ENCODE data around the gene NUAK1. TPM values are rescaled to one million over a fixed set of nuclear protein-coding genes. Genes with fewer than 3 reads are reported as not detected.

NUAK1 gene
- total and polyA plus RNA-seq, 2 donors: 7.0 to 18.7 TPM

- no peak overlapping the region for H3K27ac ChIP-seq (ENCODE audit: low read depth)
- no peak overlapping the region for H3K4me3 ChIP-seq (ENCODE audit: low read depth, low read length)
- no peak for DNase-seq (ENCODE audit: extremely low spot score)
- no peaks in the 10 kb centered on the region for H3K36me3 ChIP-seq (ENCODE audit: insufficient read depth)
- WGBS: 97% methylated on average over 2 of the region's 2 CpGs
- no peaks in the 10 kb centered on the region for H3K4me1 ChIP-seq (ENCODE audit: insufficient read depth)
Measured at GRCh38 chr12:106039646-106040404, 98.9 kb downstream of the NUAK1 start.

GRCh38 chr12:106039242-106039641 lies 99.5 kb downstream of the NUAK1 start:
- Histone ChIP-seq H3K27ac (ENCODE audit: low read depth) (no peak overlapping the region), H3K4me1 (ENCODE audit: insufficient read depth) (no peaks in the 10 kb centered on the region), H3K4me3 (ENCODE audit: low read depth, low read length) (no peak overlapping the region), H3K36me3 (ENCODE audit: insufficient read depth) (no peaks in the 10 kb centered on the region)
- 98% methylated on average over 6 of the region's 6 CpGs for WGBS
- DNase-seq (ENCODE audit: extremely low spot score): no peak

GRCh38 chr12:106037524-106038298 lies 101.0 kb downstream of the NUAK1 start:
- Histone ChIP-seq H3K36me3 (ENCODE audit: insufficient read depth) (no peaks in the 10 kb centered on the region), H3K4me1 (ENCODE audit: insufficient read depth) (no peaks in the 10 kb centered on the region), H3K27ac (ENCODE audit: low read depth) (no peak overlapping the region), H3K4me3 (ENCODE audit: low read depth, low read length) (no peak overlapping the region)
- 75% methylated on average over 4 of the region's 4 CpGs for WGBS
- no peak for DNase-seq (ENCODE audit: extremely low spot score)

- Histone ChIP-seq H3K4me3 (ENCODE audit: low read depth, low read length) (no peak overlapping the region), H3K36me3 (ENCODE audit: insufficient read depth) (no peaks in the 10 kb centered on the region), H3K4me1 (ENCODE audit: insufficient read depth) (no peaks in the 10 kb centered on the region), H3K27ac (ENCODE audit: low read depth) (no peak overlapping the region)
- 30% methylated on average over 5 of the region's 5 CpGs for WGBS
- no peak for DNase-seq (ENCODE audit: extremely low spot score)
Measured at GRCh38 chr12:106035421-106035820, 103.3 kb downstream of the NUAK1 start.

GRCh38 chr12:106034316-106034715 lies 104.4 kb downstream of the NUAK1 start:
- Histone ChIP-seq H3K36me3 (ENCODE audit: insufficient read depth) (no peaks in the 10 kb centered on the region), H3K27ac (ENCODE audit: low read depth) (no peak overlapping the region), H3K4me3 (ENCODE audit: low read depth, low read length) (no peak overlapping the region), H3K4me1 (ENCODE audit: insufficient read depth) (no peaks in the 10 kb centered on the region)
- no peak for DNase-seq (ENCODE audit: extremely low spot score)
- WGBS: 91% methylated on average over 4 of the region's 4 CpGs

- WGBS: 95% methylated on average over 4 of the region's 4 CpGs
- no peak overlapping the region for H3K27ac ChIP-seq (ENCODE audit: low read depth)
- H3K4me1 ChIP-seq (ENCODE audit: insufficient read depth): no peaks in the 10 kb centered on the region
- H3K36me3 ChIP-seq (ENCODE audit: insufficient read depth): no peaks in the 10 kb centered on the region
- DNase-seq (ENCODE audit: extremely low spot score): no peak
- no peak overlapping the region for H3K4me3 ChIP-seq (ENCODE audit: low read depth, low read length)
Measured at GRCh38 chr12:106033161-106033675, 105.5 kb downstream of the NUAK1 start.

- no peak for DNase-seq (ENCODE audit: extremely low spot score)
- Histone ChIP-seq H3K27ac (ENCODE audit: low read depth) (no peak overlapping the region), H3K36me3 (ENCODE audit: insufficient read depth) (no peaks in the 10 kb centered on the region), H3K4me3 (ENCODE audit: low read depth, low read length) (no peak overlapping the region), H3K4me1 (ENCODE audit: insufficient read depth) (no peaks in the 10 kb centered on the region)
Measured at GRCh38 chr12:106032623-106032925, 106.2 kb downstream of the NUAK1 start.

- 88% methylated on average over 4 of the region's 4 CpGs for WGBS
- no peak overlapping the region for H3K4me3 ChIP-seq (ENCODE audit: low read depth, low read length)
- DNase-seq (ENCODE audit: extremely low spot score): no peak
- no peaks in the 10 kb centered on the region for H3K36me3 ChIP-seq (ENCODE audit: insufficient read depth)
- H3K27ac ChIP-seq (ENCODE audit: low read depth): no peak overlapping the region
- H3K4me1 ChIP-seq (ENCODE audit: insufficient read depth): no peaks in the 10 kb centered on the region
Measured at GRCh38 chr12:106031761-106032622, 106.8 kb downstream of the NUAK1 start.

GRCh38 chr12:106030210-106031071 lies 108.3 kb downstream of the NUAK1 start:
- DNase-seq (ENCODE audit: extremely low spot score): no peak
- H3K27ac ChIP-seq (ENCODE audit: low read depth): no peak overlapping the region

GRCh38 chr12:106029532-106029931 lies 109.2 kb downstream of the NUAK1 start:
- Histone ChIP-seq H3K27ac (ENCODE audit: low read depth) (no peak overlapping the region), H3K4me1 (ENCODE audit: insufficient read depth) (no peaks in the 10 kb centered on the region), H3K36me3 (ENCODE audit: insufficient read depth) (no peaks in the 10 kb centered on the region), H3K4me3 (ENCODE audit: low read depth, low read length) (no peak overlapping the region)
- DNase-seq (ENCODE audit: extremely low spot score): no peak
- WGBS: 85% methylated on average over 1 of the region's 1 CpG

More at GRCh38 chr12:106030210-106031071, 108.3 kb downstream of the NUAK1 start:
- Histone ChIP-seq H3K4me3 (ENCODE audit: low read depth, low read length) (no peak overlapping the region), H3K4me1 (ENCODE audit: insufficient read depth) (no peaks in the 10 kb centered on the region), H3K36me3 (ENCODE audit: insufficient read depth) (no peaks in the 10 kb centered on the region)
- 22% methylated on average over 12 of the region's 12 CpGs for WGBS

GRCh38 chr12:106027911-106028310 lies 110.8 kb downstream of the NUAK1 start:
- Histone ChIP-seq H3K4me1 (ENCODE audit: insufficient read depth) (no peaks in the 10 kb centered on the region), H3K36me3 (ENCODE audit: insufficient read depth) (no peaks in the 10 kb centered on the region), H3K27ac (ENCODE audit: low read depth) (no peak overlapping the region), H3K4me3 (ENCODE audit: low read depth, low read length) (no peak overlapping the region)
- WGBS: 92% methylated on average over 6 of the region's 6 CpGs
- no peak for DNase-seq (ENCODE audit: extremely low spot score)

- H3K4me3 ChIP-seq (ENCODE audit: low read depth, low read length): no peak overlapping the region
- H3K36me3 ChIP-seq (ENCODE audit: insufficient read depth): no peaks in the 10 kb centered on the region
- no peaks in the 10 kb centered on the region for H3K4me1 ChIP-seq (ENCODE audit: insufficient read depth)
- H3K27ac ChIP-seq (ENCODE audit: low read depth): no peak overlapping the region
- no peak for DNase-seq (ENCODE audit: extremely low spot score)
- 95% methylated on average over 5 of the region's 5 CpGs for WGBS
Measured at GRCh38 chr12:106027286-106027685, 111.5 kb downstream of the NUAK1 start.

- Histone ChIP-seq H3K27ac (ENCODE audit: low read depth) (no peak overlapping the region), H3K4me1 (ENCODE audit: insufficient read depth) (no peaks in the 10 kb centered on the region), H3K4me3 (ENCODE audit: low read depth, low read length) (no peak overlapping the region), H3K36me3 (ENCODE audit: insufficient read depth) (no peaks in the 10 kb centered on the region)
- DNase-seq (ENCODE audit: extremely low spot score): no peak
- 93% methylated on average over 2 of the region's 2 CpGs for WGBS
Measured at GRCh38 chr12:106025129-106025528, 113.6 kb downstream of the NUAK1 start.
